SH-SY5Y (cell line): ENCODE data around the gene PLEKHD1.

Experiments used
- GATA2 ChIP-seq: IDR thresholded peaks from 2 replicates; pipeline ENCODE4 v1.6.1; 2011; ENCODE audit warnings: mild to moderate bottlenecking, low read depth, low read length
- GATA3 ChIP-seq: IDR thresholded peaks from 2 replicates; pipeline ENCODE4 v1.6.1; 2011; ENCODE audit warnings: low read depth, mild to moderate bottlenecking, low read length, moderate library complexity

GRCh38 chr14:69537900-69538299 lies 53.4 kb downstream of the PLEKHD1 start:
- TF ChIP-seq GATA2 (no peak), GATA3 (no peak)
